HEK293T (cell line): ENCODE data around the gene ZBTB21.

ENCODE experiments used
- CTCF ChIA-PET: fragments of 350-600 bp; formaldehyde crosslinking; extraction: SDS; loops from one replicate; lab custom pipeline; 2021; ENCODE audit warnings: antibody characterized with exemption, inconsistent platforms; lab: Yijun Ruan, JAX
- POLR2A ChIA-PET: fragments of 350-600 bp; formaldehyde crosslinking; extraction: SDS; loops from one replicate; lab custom pipeline; 2020; ENCODE audit warnings: antibody characterized with exemption, inconsistent platforms; lab: Yijun Ruan, JAX
- DNase-seq: peaks from one replicate; pipeline ENCODE4 v3.0.0; 2012; ENCODE audit warnings: mixed read lengths; ENCODE audit errors: extremely low spot score
- ARNT ChIP-seq: fragments of 450-650 bp; IDR thresholded peaks from 2 replicates; pipeline ENCODE4 v1.6.1; 2017; ENCODE audit warnings: mild to moderate bottlenecking
- BHLHE40 ChIP-seq: fragments of 450-650 bp; IDR thresholded peaks from 2 replicates; pipeline ENCODE4 v1.6.1; 2016; ENCODE audit warnings: mild to moderate bottlenecking, moderate library complexity, borderline replicate concordance
- CTBP1 ChIP-seq: fragments of 450-650 bp; IDR thresholded peaks from 2 replicates; pipeline ENCODE4 v1.6.1; 2016; ENCODE audit warnings: borderline replicate concordance
- ELF4 ChIP-seq: fragments of 450-650 bp; IDR thresholded peaks from 2 replicates; pipeline ENCODE4 v1.6.1; 2017; ENCODE audit warnings: antibody characterized with exemption
- FOXA1 ChIP-seq: fragments of 450-650 bp; IDR thresholded peaks from 2 replicates; pipeline ENCODE4 v1.6.1; 2016; ENCODE audit warnings: mild to moderate bottlenecking
- FOXK2 ChIP-seq: fragments of 450-650 bp; IDR thresholded peaks from 2 replicates; pipeline ENCODE4 v1.6.1; 2016; ENCODE audit warnings: mild to moderate bottlenecking
- FOXM1 ChIP-seq: fragments of 450-650 bp; IDR thresholded peaks from 2 replicates; pipeline ENCODE4 v1.6.1; 2017; ENCODE audit warnings: mild to moderate bottlenecking, borderline replicate concordance
- HDGF ChIP-seq: fragments of 450-650 bp; IDR thresholded peaks from 2 replicates; pipeline ENCODE4 v1.6.1; 2017; ENCODE audit warnings: antibody characterized with exemption, borderline replicate concordance
- L3MBTL2 ChIP-seq: fragments of 450-650 bp; conservative IDR thresholded peaks from 2 replicates; pipeline ENCODE4 v1.6.1; 2016; ENCODE audit warnings: mild to moderate bottlenecking
- LEF1 ChIP-seq: fragments of 450-650 bp; IDR thresholded peaks from 2 replicates; pipeline ENCODE4 v1.6.1; 2017; ENCODE audit warnings: mild to moderate bottlenecking, borderline replicate concordance
- NFRKB ChIP-seq: fragments of 450-650 bp; IDR thresholded peaks from 2 replicates; pipeline ENCODE4 v1.6.1; 2016; ENCODE audit warnings: mild to moderate bottlenecking, moderate library complexity
- SP1 ChIP-seq: fragments of 450-650 bp; IDR thresholded peaks from 2 replicates; pipeline ENCODE4 v1.6.1; 2017
- SUZ12 ChIP-seq: fragments of 450-650 bp; IDR thresholded peaks from 2 replicates; pipeline ENCODE4 v1.6.1; 2016; ENCODE audit warnings: mild to moderate bottlenecking
- TARDBP ChIP-seq: fragments of 450-650 bp; IDR thresholded peaks from 2 replicates; pipeline ENCODE4 v1.6.1; 2016
- ZNF384 ChIP-seq: fragments of 450-650 bp; IDR thresholded peaks from 2 replicates; pipeline ENCODE4 v1.6.1; 2016
- TF ChIP-seq, protein P1 (sequence below): fragments of 450-650 bp; IDR thresholded peaks from 2 replicates; pipeline ENCODE4 v1.6.1; 2016

The ZBTB21 gene

DNA sequence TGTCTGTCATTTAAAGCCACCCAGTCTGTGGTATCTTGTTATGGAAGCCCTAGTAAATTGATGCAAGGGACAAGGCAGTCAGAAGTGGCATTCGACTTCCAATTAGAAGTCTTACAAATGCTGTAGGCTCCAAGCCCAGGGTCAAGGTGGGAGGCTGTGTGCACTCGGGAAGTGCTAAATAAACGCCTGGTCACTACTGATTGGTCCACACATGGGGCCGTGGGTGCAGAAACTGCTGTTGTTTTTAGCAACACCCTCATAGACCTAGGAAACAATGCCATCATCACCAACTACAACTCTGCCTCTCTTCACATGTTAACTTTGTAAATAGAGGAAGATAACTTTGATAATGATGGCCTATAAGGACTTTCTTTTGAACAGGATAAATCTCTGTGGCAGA is 20.2 kb upstream of the ZBTB21 start:
- TF ChIP-seq FOXM1: no peak
- no peak for TF ChIP-seq FOXA1
- TF ChIP-seq ZNF384: no peak
- TF ChIP-seq L3MBTL2: no peak
- no peak for TF ChIP-seq LEF1
- TF ChIP-seq, protein P1, sequence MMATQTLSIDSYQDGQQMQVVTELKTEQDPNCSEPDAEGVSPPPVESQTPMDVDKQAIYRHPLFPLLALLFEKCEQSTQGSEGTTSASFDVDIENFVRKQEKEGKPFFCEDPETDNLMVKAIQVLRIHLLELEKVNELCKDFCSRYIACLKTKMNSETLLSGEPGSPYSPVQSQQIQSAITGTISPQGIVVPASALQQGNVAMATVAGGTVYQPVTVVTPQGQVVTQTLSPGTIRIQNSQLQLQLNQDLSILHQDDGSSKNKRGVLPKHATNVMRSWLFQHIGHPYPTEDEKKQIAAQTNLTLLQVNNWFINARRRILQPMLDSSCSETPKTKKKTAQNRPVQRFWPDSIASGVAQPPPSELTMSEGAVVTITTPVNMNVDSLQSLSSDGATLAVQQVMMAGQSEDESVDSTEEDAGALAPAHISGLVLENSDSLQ: no peak
- TF ChIP-seq SP1: no peak
- no peak for TF ChIP-seq TARDBP
- TF ChIP-seq HDGF: no peak
- TF ChIP-seq ARNT: no peak
- no peak for TF ChIP-seq FOXK2
- no peak for TF ChIP-seq NFRKB
- TF ChIP-seq ELF4: no peak
- TF ChIP-seq SUZ12: no peak
- TF ChIP-seq BHLHE40: no peak
- no peak for TF ChIP-seq CTBP1
- CTCF ChIA-PET: no interaction called here
- POLR2A ChIA-PET: no interaction called here
- no peak for DNase-seq

DNA sequence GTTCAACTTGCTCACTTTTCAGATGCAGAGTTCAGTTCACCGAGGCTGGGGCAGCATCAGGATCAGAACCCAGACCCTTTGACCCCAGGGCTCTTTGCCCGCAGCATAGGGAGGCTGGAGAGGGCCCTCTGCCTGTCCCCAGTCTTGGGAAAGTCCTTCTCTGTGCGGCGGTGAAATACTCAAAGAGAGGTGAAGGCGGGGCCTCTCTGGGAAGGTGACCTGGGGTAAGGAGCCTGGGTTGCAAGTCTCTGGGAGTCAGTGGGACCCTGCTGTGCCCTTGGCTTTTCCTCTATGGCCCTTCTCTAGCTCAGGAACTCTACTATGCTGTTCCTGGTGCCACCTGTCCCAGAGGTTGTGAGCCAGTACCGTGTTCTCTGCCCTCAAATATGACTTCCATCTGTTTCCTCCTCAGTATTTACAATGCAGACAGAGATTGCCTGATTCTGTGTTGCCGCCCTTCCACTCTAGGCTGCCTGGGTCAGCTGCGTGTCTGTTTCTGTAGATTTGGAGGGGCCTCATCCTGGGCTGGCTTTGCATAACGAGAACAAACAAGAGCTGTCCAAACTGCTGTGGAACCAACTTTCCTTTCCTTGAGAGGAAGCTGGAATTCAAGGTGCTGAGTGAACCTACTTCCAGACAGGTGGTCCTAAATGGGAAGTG is 18.7 kb upstream of the ZBTB21 start:
- CTCF ChIA-PET: no interaction called here
- DNase-seq: no peak
- POLR2A ChIA-PET: no interaction called here
- TF ChIP-seq BHLHE40 (no peak), HDGF (no peak), FOXM1 (no peak), ZNF384 (no peak), ELF4 (no peak), FOXK2 (no peak), FOXA1 (no peak), LEF1 (no peak), NFRKB (no peak), SUZ12 (no peak), ARNT (no peak), TARDBP (no peak), CTBP1 (no peak), L3MBTL2 (no peak), SP1 (no peak)
- TF ChIP-seq, protein P1: no peak

DNA sequence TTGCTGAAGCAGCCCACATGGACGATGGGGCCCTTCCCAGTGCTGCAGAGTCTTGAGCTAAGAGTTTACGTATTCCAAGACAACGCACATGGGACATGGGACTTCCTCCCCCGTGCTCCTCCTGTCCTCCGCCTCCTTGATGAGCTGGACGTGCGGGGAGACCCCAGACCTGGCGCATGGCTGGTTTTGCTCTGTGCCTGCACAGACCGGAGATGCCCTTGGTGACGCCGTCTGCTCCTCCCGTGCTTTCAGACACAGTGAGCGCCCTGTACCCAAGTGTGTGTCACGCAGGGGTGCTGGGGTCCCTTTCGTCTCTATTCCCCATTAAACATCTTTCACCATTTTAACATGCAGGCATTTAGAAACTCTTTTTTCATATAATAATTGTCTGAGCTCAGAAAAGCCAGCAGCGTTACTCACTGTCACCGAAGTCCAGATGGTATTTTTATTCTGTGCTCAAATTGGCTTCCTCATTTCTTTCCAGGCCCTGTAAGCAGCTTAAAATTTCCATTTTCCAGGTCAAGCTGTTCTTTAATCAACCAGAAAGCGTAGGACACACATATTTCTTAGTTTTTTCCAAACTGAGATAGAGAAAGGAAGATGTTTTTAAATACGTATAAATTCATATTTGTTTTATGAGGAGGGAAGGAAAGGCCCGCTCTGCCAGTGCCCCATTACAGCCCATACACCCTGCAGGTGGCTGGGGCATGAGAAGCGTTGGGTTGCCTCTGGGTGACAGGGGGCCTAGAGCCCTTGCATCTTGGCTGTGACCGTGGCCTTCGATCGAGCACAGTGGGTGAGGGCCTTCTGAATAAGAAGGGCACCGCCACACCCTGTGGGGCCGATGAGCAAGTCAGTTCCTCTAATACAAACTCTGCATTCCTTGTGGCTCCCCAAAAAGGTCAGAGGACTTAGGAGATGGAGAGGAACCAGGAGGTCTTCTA is 17.9 kb upstream of the ZBTB21 start:
- POLR2A ChIA-PET: no interaction called here
- TF ChIP-seq SP1 (no peak), NFRKB (no peak), CTBP1 (no peak), FOXM1 (no peak), TARDBP (no peak), ARNT (no peak), LEF1 (no peak), HDGF (no peak)
- CTCF ChIA-PET: no interaction called here
- no peak for DNase-seq

DNA sequence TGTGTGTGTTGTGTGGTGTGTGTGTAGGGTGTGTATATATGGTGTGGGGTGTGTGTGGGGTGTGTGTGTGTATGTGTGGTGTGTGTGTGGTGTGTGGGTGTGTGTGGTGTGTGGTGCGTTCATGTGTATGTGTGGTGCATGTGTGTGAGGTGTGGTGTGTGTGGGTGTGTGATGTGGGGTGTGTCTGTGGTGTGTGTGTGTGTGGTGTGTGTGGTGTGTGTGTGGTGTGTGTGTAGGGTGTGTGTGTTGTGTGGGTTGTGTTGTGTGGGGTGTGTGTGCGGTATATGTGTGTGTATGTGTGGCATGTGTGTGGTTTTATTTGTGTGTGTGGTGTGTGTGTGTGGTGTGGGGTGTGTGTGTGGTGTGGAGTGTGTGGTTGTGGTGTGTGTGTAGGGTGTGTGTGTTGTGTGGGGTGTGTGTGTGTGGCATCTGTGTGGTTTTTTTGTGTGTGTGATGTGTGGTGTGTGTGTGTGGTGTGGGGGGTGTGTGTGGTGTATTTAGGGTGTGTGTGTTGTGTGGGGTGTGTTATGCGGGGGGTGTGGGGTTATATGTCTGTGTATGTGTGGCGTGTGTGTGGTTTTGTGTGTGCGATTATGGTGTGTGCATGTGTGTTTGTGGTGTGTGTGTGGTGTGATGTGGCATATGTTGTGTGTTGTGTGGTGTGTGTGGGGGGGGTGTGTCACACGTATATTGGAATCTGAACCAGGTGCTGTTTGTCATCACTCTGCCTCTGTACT is 17.1 kb upstream of the ZBTB21 start:
- CTCF ChIA-PET: no interaction called here

DNA sequence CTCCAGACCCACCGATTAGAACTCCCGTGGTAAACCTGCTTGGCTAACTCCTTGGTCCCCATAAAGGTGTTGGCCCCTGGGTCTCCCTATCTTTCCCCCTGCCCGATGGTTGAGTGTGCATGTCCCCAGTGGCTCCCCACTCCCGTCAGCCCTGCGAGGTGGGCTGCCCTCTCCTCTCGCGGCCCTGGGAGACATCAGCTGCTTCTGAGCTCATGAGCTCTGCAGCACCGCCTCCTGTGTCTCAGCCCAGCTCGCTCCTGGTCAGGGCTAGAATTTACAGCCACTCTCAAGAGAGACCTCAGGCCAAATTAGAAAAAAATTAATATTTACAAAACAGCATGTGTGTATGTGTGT is 15.9 kb upstream of the ZBTB21 start:
- DNase-seq: no peak
- POLR2A ChIA-PET: no interaction called here
- no peak for TF ChIP-seq ARNT
- no peak for TF ChIP-seq SP1
- no peak for TF ChIP-seq FOXA1
- TF ChIP-seq TARDBP: no peak
- TF ChIP-seq, protein P1: no peak
- TF ChIP-seq L3MBTL2: no peak
- TF ChIP-seq FOXM1: no peak
- TF ChIP-seq SUZ12: no peak
- TF ChIP-seq CTBP1: no peak
- TF ChIP-seq ZNF384: no peak
- TF ChIP-seq ELF4: no peak
- no peak for TF ChIP-seq HDGF
- CTCF ChIA-PET: interaction anchor here (0.6 kb wide), 1 partner anchor 12 kb away, joined by 3 read pairs; no protein-coding TSS in a partner anchor

More for the DNA sequence above, 17.1 kb upstream of the ZBTB21 start:
- POLR2A ChIA-PET: no interaction called here
- DNase-seq: no peak
- TF ChIP-seq FOXM1 (no peak), TARDBP (no peak), HDGF (no peak), NFRKB (no peak), ZNF384 (no peak), CTBP1 (no peak), SP1 (no peak), ELF4 (no peak), L3MBTL2 (no peak), BHLHE40 (no peak), SUZ12 (no peak), FOXK2 (no peak)
- TF ChIP-seq, protein P1: no peak
